NOMO-1 treated with dmso at 0.1 percent for 144 hours (cell line): ENCODE data around the gene LRRC1.

Experiments
- DNase-seq: peaks from one replicate; lab custom pipeline; 2025; ENCODE audit not compliant: unreplicated experiment; lab: John Stamatoyannopoulos, UW

LRRC1 gene

DNA sequence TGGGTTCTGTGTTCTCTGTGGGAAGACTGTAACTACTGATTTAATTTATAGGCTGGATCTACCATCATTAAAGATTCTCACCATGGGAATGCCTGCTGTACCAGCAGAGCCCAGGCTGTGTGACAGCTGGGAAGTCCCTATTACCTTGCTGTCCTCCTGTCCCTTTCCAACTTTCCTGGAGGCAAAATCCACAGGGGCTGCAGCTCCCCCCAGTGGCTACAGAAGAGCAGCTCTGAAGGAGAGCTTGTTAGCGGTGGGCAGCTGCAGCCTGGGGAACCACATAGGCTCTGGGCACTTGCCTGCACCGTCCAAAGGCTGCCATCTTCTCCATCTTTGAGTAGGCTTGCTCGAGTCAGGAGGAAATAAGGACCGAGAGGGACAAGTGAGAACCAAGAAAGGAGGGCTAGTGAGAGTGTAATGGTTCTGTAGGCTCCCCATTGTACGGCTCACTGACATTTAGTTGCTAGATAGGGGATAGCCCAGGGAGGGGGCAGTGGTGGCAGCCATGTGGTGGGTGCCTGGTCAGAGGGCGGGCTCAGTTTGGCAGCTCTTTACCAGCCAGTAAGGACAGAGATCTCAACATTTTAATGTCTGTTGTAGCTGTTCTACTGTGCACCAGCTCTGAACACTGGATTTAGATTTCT lies 161.4 kb downstream of the LRRC1 start:
- peak; percentile 0 for DNase-seq

DNA sequence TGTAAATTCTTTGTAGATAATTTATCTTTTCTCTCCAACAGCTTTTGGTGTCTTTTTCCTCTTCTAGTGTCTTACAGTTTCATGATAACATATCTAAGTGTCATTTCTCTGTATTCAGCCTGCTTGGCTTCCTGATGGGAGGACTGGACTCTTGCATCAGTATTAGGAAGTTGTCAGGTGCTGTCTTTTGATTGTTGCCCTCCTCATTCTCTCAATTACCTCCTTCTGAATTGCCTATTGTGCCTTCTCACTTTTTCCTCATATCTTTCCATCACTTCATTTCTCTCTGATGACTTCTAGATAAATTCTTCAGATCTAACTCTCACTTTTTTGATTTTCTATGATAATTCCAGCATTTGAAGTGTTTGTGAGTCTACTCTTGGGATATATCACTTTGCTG lies 162.0 kb downstream of the LRRC1 start:
- DNase-seq: no peak

DNA sequence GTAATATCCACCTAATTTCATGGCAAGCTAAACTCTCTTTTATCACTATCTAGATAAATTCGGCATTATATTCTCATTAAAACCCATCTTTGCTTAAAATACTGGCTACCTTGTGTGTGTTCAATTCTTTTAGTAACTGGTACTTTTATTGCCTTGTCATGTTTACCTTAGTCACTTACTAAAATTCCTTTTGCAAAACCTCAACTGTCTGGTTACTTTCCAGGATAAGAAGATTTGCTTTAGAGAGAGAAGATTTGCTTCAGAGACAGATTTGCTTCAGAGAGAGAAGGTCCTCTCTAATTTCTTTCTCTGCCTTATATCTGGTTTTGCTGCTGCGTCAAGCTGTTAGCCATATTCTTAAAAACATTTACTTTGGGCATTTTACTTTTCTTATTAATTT lies 164.9 kb downstream of the LRRC1 start:
- DNase-seq: no peak

DNA sequence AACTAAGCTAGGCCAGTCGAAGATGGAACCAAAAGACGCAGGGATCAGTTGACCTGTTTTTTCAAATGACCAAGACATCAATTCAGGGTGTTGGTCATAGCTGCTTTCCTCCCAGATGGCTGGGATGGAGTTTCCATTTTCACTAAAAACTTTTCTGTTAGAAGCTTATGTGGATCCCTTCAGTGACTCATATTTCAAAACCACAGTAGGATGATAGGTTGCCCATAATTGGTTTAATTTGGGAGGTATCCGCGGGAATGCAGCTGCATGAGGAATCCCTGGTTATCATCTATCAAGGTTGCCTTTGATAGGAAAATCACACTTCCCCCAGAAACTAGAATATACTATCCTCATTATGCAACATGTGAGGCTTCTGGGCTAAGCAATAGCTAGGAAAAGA lies 165.5 kb downstream of the LRRC1 start:
- DNase-seq: no peak

DNA sequence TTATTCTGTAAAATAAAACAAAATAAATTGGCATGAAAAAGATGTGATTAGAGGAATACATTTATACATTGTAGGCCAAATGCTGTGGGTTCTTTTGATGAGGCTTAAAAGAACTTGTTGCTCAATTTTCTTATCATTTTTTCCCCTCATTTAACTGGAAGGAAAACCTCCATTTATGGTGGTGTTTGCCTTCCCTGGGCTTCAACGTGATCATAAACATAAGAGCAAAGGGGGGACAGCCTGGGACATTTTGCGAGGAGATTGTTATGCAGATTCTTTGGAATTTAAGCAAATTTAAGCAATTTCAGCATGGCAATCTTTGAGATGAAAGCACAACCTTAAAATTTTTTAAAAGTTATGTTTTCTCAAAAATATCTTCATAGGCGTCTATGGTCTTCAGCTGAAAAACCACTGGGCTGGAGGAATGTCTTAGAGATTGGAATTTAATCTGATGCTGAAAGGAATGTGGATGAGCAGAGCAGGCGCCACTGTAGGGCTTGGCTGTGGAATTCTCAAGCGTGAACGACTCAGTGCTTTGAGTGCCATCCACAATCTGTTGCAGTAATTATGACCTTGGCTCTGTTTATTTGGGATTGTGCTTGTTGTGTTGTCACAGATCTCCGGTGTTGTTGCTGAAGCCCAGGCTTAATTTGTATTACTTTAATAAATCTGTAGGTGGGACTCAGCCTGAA lies 167.0 kb downstream of the LRRC1 start:
- no peak for DNase-seq

DNA sequence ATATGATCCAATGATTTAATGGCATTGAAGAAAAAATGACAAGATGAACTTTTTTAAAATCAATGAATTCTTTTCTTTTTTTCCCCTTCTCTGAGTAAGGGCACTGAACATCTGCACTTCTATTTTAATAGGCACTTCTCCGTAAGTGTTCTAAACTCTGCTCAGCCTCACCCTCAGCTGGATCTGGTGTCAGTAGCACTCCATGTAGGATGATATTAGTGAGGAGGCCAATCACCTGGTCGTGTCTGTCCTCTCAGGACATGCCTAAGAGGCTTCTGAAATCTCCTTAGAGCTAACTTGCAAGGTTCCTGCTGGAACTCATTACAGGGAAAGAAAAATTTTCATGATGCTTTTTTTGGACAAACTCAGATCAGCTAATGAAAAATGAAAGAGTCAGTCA lies 167.8 kb downstream of the LRRC1 start:
- DNase-seq: no peak

DNA sequence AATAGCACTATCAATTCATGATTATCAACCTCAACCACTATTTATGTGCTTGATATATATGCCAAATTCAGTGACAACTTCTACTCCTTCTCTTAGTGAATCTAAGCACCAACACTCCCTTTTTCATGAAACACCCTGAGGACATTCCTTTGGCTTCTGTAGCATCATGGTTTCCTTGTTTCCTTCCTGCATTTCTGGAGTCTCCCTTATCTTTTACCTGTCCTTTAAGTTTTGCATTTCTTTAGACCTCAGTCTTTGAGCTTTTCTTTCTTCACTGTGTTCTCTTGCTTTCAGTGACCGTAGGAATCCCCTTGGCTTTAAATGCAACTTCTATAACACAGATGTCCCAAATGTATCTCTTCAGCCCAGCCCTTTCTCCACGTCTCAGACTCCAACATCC lies 172.6 kb downstream of the LRRC1 start:
- no peak for DNase-seq
